Immature natural killer cell (primary cell): Measurements from ENCODE around the gene SUGCT. TPM values are rescaled to one million over a fixed set of nuclear protein-coding genes. Genes with fewer than 3 reads are reported as not detected.

Experiments
- DNase-seq, 3 donors: peaks; one replicate each; pipeline ENCODE4 v3.0.0; 2022; ENCODE audit warnings: mixed read lengths in 1 of 3
- H3K27ac Mint-ChIP-seq, 6 donors: one replicate each; pipeline ENCODE4 v1.8.0; 2020; ENCODE audit warnings: mixed read lengths in 6 of 6, mild to moderate bottlenecking in 5 of 6, inconsistent platforms in 4 of 6, moderate library complexity in 3 of 6
- H3K27me3 Mint-ChIP-seq, 3 donors: one replicate each; pipeline ENCODE4 v1.8.0; 2020 to 2021; ENCODE audit warnings: low read depth in 3 of 3, mild to moderate bottlenecking in 3 of 3, mixed read lengths in 3 of 3, moderate library complexity in 3 of 3, inconsistent platforms in 1 of 3
- H3K36me3 Mint-ChIP-seq, 3 donors: one replicate each; pipeline ENCODE4 v1.8.0; 2020; ENCODE audit warnings: mixed read lengths in 3 of 3, inconsistent platforms in 2 of 3, mild to moderate bottlenecking in 2 of 3
- H3K4me1 Mint-ChIP-seq, 2 donors: one replicate each; pipeline ENCODE4 v1.8.0; 2020; ENCODE audit warnings: inconsistent platforms in 2 of 2, mild to moderate bottlenecking in 2 of 2, mixed read lengths in 2 of 2, moderate library complexity in 1 of 2
- H3K4me3 Mint-ChIP-seq, 5 donors: one replicate each; pipeline ENCODE4 v1.8.0; 2020; ENCODE audit warnings: mild to moderate bottlenecking in 5 of 5, mixed read lengths in 5 of 5, inconsistent platforms in 3 of 5, moderate library complexity in 3 of 5
- H3K9me3 Mint-ChIP-seq, 6 donors: one replicate each; pipeline ENCODE4 v1.8.0; 2020; ENCODE audit warnings: mild to moderate bottlenecking in 6 of 6, mixed read lengths in 6 of 6, inconsistent platforms in 4 of 6, moderate library complexity in 3 of 6
- polyA plus RNA-seq, 3 donors: library from polyadenylated mRNA; unstranded; fragments of 300-500 nt; fragmentation: Illumina TruSeq; gene quantifications; one replicate each; pipeline ENCODE4 v1.2.3, GENCODE V29; 2021

Gene SUGCT
- polyA plus RNA-seq, 3 donors from 2014 or later = 0.28 TPM; not detected in 2

- Mint-ChIP-seq H3K9me3 (peaks cover 0 to 6% (median 0%) of the 10 kb centered on the region in 6 donors), H3K36me3 (no peaks in the 10 kb centered on the region), H3K27ac (no peak overlapping the region), H3K4me1 (no peaks in the 10 kb centered on the region), H3K4me3 (no peak overlapping the region), H3K27me3 (no peaks in the 10 kb centered on the region)
- DNase-seq = no peak
Observed at GRCh38 chr7:40354711-40355110, 219.9 kb downstream of the SUGCT start.

- no peaks in the 10 kb centered on the region for H3K36me3 Mint-ChIP-seq
- H3K27ac Mint-ChIP-seq = no peak overlapping the region
- no peaks in the 10 kb centered on the region for H3K4me1 Mint-ChIP-seq
- DNase-seq = no peak
- H3K4me3 Mint-ChIP-seq = no peak overlapping the region
- H3K27me3 Mint-ChIP-seq = peaks cover 0 to 2% (median 0%) of the 10 kb centered on the region in 3 donors
- peaks cover 0 to 6% (median 0%) of the 10 kb centered on the region in 6 donors for H3K9me3 Mint-ChIP-seq
Observed at GRCh38 chr7:40356312-40356711, 221.5 kb downstream of the SUGCT start.

- Mint-ChIP-seq H3K27me3 (peaks cover 0 to 2% (median 0%) of the 10 kb centered on the region in 3 donors), H3K4me3 (no peak overlapping the region), H3K9me3 (peaks cover 0 to 9% (median 0%) of the 10 kb centered on the region in 6 donors), H3K27ac (no peak overlapping the region), H3K36me3 (no peaks in the 10 kb centered on the region), H3K4me1 (no peaks in the 10 kb centered on the region)
- no peak for DNase-seq
Observed at GRCh38 chr7:40356871-40357709, 222.3 kb downstream of the SUGCT start.

- DNase-seq = no peak
- no peak overlapping the region for H3K4me3 Mint-ChIP-seq
- H3K36me3 Mint-ChIP-seq = no peaks in the 10 kb centered on the region
- H3K9me3 Mint-ChIP-seq = peaks cover 0 to 18% (median 4%) of the 10 kb centered on the region in 6 donors
- H3K4me1 Mint-ChIP-seq = no peaks in the 10 kb centered on the region
- peaks cover 1 to 4% (median 3%) of the 10 kb centered on the region in 3 donors for H3K27me3 Mint-ChIP-seq
- H3K27ac Mint-ChIP-seq = no peak overlapping the region
Observed at GRCh38 chr7:40369641-40370277, 235.0 kb downstream of the SUGCT start.

GRCh38 chr7:40371806-40372440 lies 237.1 kb downstream of the SUGCT start:
- Mint-ChIP-seq H3K9me3 (peaks cover 0 to 22% (median 4%) of the 10 kb centered on the region in 6 donors), H3K36me3 (no peaks in the 10 kb centered on the region), H3K27ac (no peak overlapping the region), H3K4me1 (no peaks in the 10 kb centered on the region), H3K4me3 (no peak overlapping the region), H3K27me3 (peaks cover 1 to 4% (median 3%) of the 10 kb centered on the region in 3 donors)
- no peak for DNase-seq

GRCh38 chr7:40374575-40374974 lies 239.8 kb downstream of the SUGCT start:
- H3K4me3 Mint-ChIP-seq = no peak overlapping the region
- DNase-seq = no peak
- H3K27ac Mint-ChIP-seq = no peak overlapping the region
- no peaks in the 10 kb centered on the region for H3K36me3 Mint-ChIP-seq
- H3K4me1 Mint-ChIP-seq = no peaks in the 10 kb centered on the region
- peaks cover 0 to 2% (median 0%) of the 10 kb centered on the region in 3 donors for H3K27me3 Mint-ChIP-seq
- H3K9me3 Mint-ChIP-seq = peaks cover 2 to 16% (median 6%) of the 10 kb centered on the region in 6 donors

GRCh38 chr7:40380111-40380510 lies 245.3 kb downstream of the SUGCT start:
- Mint-ChIP-seq H3K4me1 (no peaks in the 10 kb centered on the region), H3K9me3 (peaks cover 4 to 14% (median 6%) of the 10 kb centered on the region in 6 donors), H3K4me3 (no peak overlapping the region), H3K36me3 (no peaks in the 10 kb centered on the region), H3K27me3 (peaks cover 0 to 2% (median 0%) of the 10 kb centered on the region in 3 donors), H3K27ac (no peak overlapping the region)
- no peak for DNase-seq

GRCh38 chr7:40382145-40382544 lies 247.3 kb downstream of the SUGCT start:
- Mint-ChIP-seq H3K36me3 (no peaks in the 10 kb centered on the region), H3K27ac (no peak overlapping the region)
- no peak for DNase-seq

GRCh38 chr7:40393660-40394059 lies 258.9 kb downstream of the SUGCT start:
- no peaks in the 10 kb centered on the region for H3K4me1 Mint-ChIP-seq
- no peak overlapping the region for H3K27ac Mint-ChIP-seq
- DNase-seq = no peak
- peaks cover 0 to 9% (median 1%) of the 10 kb centered on the region in 6 donors for H3K9me3 Mint-ChIP-seq
- H3K36me3 Mint-ChIP-seq = no peaks in the 10 kb centered on the region
- H3K4me3 Mint-ChIP-seq = no peak overlapping the region
- no peaks in the 10 kb centered on the region for H3K27me3 Mint-ChIP-seq

More at GRCh38 chr7:40382145-40382544, 247.3 kb downstream of the SUGCT start:
- peaks cover 4 to 10% (median 6%) of the 10 kb centered on the region in 6 donors for H3K9me3 Mint-ChIP-seq
- H3K4me1 Mint-ChIP-seq = no peaks in the 10 kb centered on the region
- H3K27me3 Mint-ChIP-seq = peaks cover 0 to 3% (median 0%) of the 10 kb centered on the region in 3 donors
- H3K4me3 Mint-ChIP-seq = no peak overlapping the region

- no peak overlapping the region for H3K27ac Mint-ChIP-seq
- H3K36me3 Mint-ChIP-seq = no peaks in the 10 kb centered on the region
- H3K27me3 Mint-ChIP-seq = no peaks in the 10 kb centered on the region
- H3K4me3 Mint-ChIP-seq = no peak overlapping the region
- H3K4me1 Mint-ChIP-seq = no peaks in the 10 kb centered on the region
- H3K9me3 Mint-ChIP-seq = peaks cover 0 to 3% (median 0%) of the 10 kb centered on the region in 6 donors
- no peak for DNase-seq
Observed at GRCh38 chr7:40394400-40394799, 259.6 kb downstream of the SUGCT start.

- Mint-ChIP-seq H3K36me3 (no peaks in the 10 kb centered on the region), H3K4me3 (no peak overlapping the region), H3K9me3 (peaks cover 0 to 5% (median 0%) of the 10 kb centered on the region in 6 donors), H3K4me1 (no peaks in the 10 kb centered on the region), H3K27me3 (no peaks in the 10 kb centered on the region), H3K27ac (no peak overlapping the region)
- DNase-seq = no peak
Observed at GRCh38 chr7:40400525-40400924, 265.7 kb downstream of the SUGCT start.

- no peaks in the 10 kb centered on the region for H3K36me3 Mint-ChIP-seq
Observed at GRCh38 chr7:40401406-40401805, 266.6 kb downstream of the SUGCT start.

GRCh38 chr7:40402661-40403060 lies 267.9 kb downstream of the SUGCT start:
- peaks cover 0 to 12% (median 4%) of the 10 kb centered on the region in 6 donors for H3K9me3 Mint-ChIP-seq
- H3K4me3 Mint-ChIP-seq = no peak overlapping the region
- DNase-seq = no peak
- peaks cover 0 to 1% (median 0%) of the 10 kb centered on the region in 3 donors for H3K27me3 Mint-ChIP-seq
- no peaks in the 10 kb centered on the region for H3K36me3 Mint-ChIP-seq
- no peak overlapping the region for H3K27ac Mint-ChIP-seq
- no peaks in the 10 kb centered on the region for H3K4me1 Mint-ChIP-seq

More at GRCh38 chr7:40401406-40401805, 266.6 kb downstream of the SUGCT start:
- H3K4me3 Mint-ChIP-seq = no peak overlapping the region
- no peak overlapping the region for H3K27ac Mint-ChIP-seq
- H3K9me3 Mint-ChIP-seq = peaks cover 0 to 8% (median 3%) of the 10 kb centered on the region in 6 donors
- H3K27me3 Mint-ChIP-seq = peaks cover 0 to 1% (median 0%) of the 10 kb centered on the region in 3 donors
- no peak for DNase-seq
- H3K4me1 Mint-ChIP-seq = no peaks in the 10 kb centered on the region
